Left renal pelvis (tissue), 4 donors: ENCODE data around the gene ATXN1. TPM values are rescaled to one million over a fixed set of nuclear protein-coding genes. Genes with fewer than 3 reads are reported as not detected.
"Not testable (repeated sequence)": the region's sequence is repeated elsewhere in the genome, so short reads cannot be mapped to it uniquely, and the experiment has no call there.

ENCODE experiments used
- DNase-seq, 4 donors: peaks; one replicate each; pipeline ENCODE4 v3.0.0-alpha.2; 2013; ENCODE audit warnings: low read depth in 4 of 4, low spot score in 3 of 4
- polyA plus RNA-seq, 4 donors: library from polyadenylated mRNA; unstranded; fragments of 120-200 nt; gene quantifications; one replicate each; pipeline ENCODE4 v1.2.1, GENCODE V29; 2013; ENCODE audit not compliant: insufficient read length in 4 of 4

ATXN1 gene
- polyA plus RNA-seq, 4 donors, result 18.5 to 20.7 (median 19.3) TPM

GRCh38 chr6:16279243-16279642, 482.0 kb downstream of the ATXN1 start:
- no peak for DNase-seq

- DNase-seq, result no peak
Observed at GRCh38 chr6:16278750-16279149, 482.5 kb downstream of the ATXN1 start.

- no peak for DNase-seq
Observed at GRCh38 chr6:16278048-16278724, 483.1 kb downstream of the ATXN1 start.

- no peak for DNase-seq
Observed at GRCh38 chr6:16277101-16277981, 483.9 kb downstream of the ATXN1 start.

- DNase-seq, result no peak
Observed at GRCh38 chr6:16274885-16275589, 486.2 kb downstream of the ATXN1 start.

- no peak for DNase-seq
Observed at GRCh38 chr6:16274483-16274882, 486.8 kb downstream of the ATXN1 start.

- no peak for DNase-seq
Observed at GRCh38 chr6:16273256-16273655, 488.0 kb downstream of the ATXN1 start.

- DNase-seq, result no peak
Observed at GRCh38 chr6:16272201-16272600, 489.1 kb downstream of the ATXN1 start.

GRCh38 chr6:16271428-16271827, 489.8 kb downstream of the ATXN1 start:
- DNase-seq, result no peak

GRCh38 chr6:16270178-16270794, 491.0 kb downstream of the ATXN1 start:
- no peak for DNase-seq

GRCh38 chr6:16269442-16270070, 491.7 kb downstream of the ATXN1 start:
- not testable (repeated sequence) for DNase-seq

GRCh38 chr6:16267428-16268263, 493.6 kb downstream of the ATXN1 start:
- DNase-seq, result no peak

GRCh38 chr6:16265351-16266341, 495.6 kb downstream of the ATXN1 start:
- DNase-seq, result no peak

- DNase-seq, result no peak
Observed at GRCh38 chr6:16264785-16265184, 496.5 kb downstream of the ATXN1 start.

- DNase-seq, result not testable (repeated sequence)
Observed at GRCh38 chr6:16263464-16264099, 497.7 kb downstream of the ATXN1 start.

GRCh38 chr6:16262773-16263172, 498.5 kb downstream of the ATXN1 start:
- DNase-seq, result not testable (repeated sequence)

- not testable (repeated sequence) for DNase-seq
Observed at GRCh38 chr6:16260602-16261001, 500.7 kb downstream of the ATXN1 start.

GRCh38 chr6:16259604-16260003, 501.7 kb downstream of the ATXN1 start:
- DNase-seq, result not testable (repeated sequence)
